ENCODE measurements around the gene ITPRIPL1.
"Not testable (repeated sequence)": the region's sequence is repeated elsewhere in the genome, so short reads cannot be mapped to it uniquely, and the experiment has no call there.

The ITPRIPL1 gene

GRCh38 chr2:96325041-96325883 lies at the start of gene ITPRIPL1:
Gene ITPRIPL1 (plus strand): TSS chr2:96325317. CDS start chr2:96325840, 523 bp downstream.
- peak within 1 kb of the TSS; percentile 89 for H3K27ac Mint-ChIP-seq

GRCh38 chr2:96276787-96277499 lies 48.2 kb upstream of the ITPRIPL1 start:
- Mint-ChIP-seq H3K36me3 (ENCODE audit: low read depth) (peaks cover 61% of the 10 kb centered on the region), H3K4me3 (no peak overlapping the region), H3K27me3 (no peaks in the 10 kb centered on the region), H3K9me3 (no peaks in the 10 kb centered on the region), H3K27ac (no peak overlapping the region), H3K4me1 (peaks cover 4% of the 10 kb centered on the region)
- DNase-seq (no peak), ATAC-seq (no peak)

More at GRCh38 chr2:96325041-96325883, at the start of gene ITPRIPL1:
- H3K27me3 Mint-ChIP-seq, result peaks cover 2% of the 10 kb centered on the region
- no peaks in the 10 kb centered on the region for H3K9me3 Mint-ChIP-seq
- peaks cover 38% of the 10 kb centered on the region for H3K36me3 Mint-ChIP-seq (ENCODE audit: low read depth)
- DNase-seq, result peak; percentile 60
- peak within 1 kb of the TSS; percentile 98 for H3K4me3 Mint-ChIP-seq
- H3K4me1 Mint-ChIP-seq, result peaks cover 68% of the 10 kb centered on the region
- ATAC-seq, result peak; percentile 18

GRCh38 chr2:96287273-96287856 lies 37.8 kb upstream of the ITPRIPL1 start:
- H3K4me3 Mint-ChIP-seq, result no peak overlapping the region
- ATAC-seq, result no peak

GRCh38 chr2:96291751-96292150 lies 33.4 kb upstream of the ITPRIPL1 start:
- Mint-ChIP-seq H3K27me3 (no peaks in the 10 kb centered on the region), H3K4me1 (no peaks in the 10 kb centered on the region), H3K4me3 (no peak overlapping the region), H3K27ac (no peak overlapping the region), H3K9me3 (no peaks in the 10 kb centered on the region), H3K36me3 (ENCODE audit: low read depth) (peaks cover 81% of the 10 kb centered on the region)
- DNase-seq (no peak), ATAC-seq (no peak)

More at GRCh38 chr2:96287273-96287856, 37.8 kb upstream of the ITPRIPL1 start:
- no peak for DNase-seq
- H3K36me3 Mint-ChIP-seq (ENCODE audit: low read depth), result peaks cover 74% of the 10 kb centered on the region
- H3K27ac Mint-ChIP-seq, result no peak overlapping the region
- no peaks in the 10 kb centered on the region for H3K9me3 Mint-ChIP-seq
- no peaks in the 10 kb centered on the region for H3K27me3 Mint-ChIP-seq
- H3K4me1 Mint-ChIP-seq, result no peaks in the 10 kb centered on the region

- H3K4me3 Mint-ChIP-seq, H3K27ac Mint-ChIP-seq, ATAC-seq, H3K4me1 Mint-ChIP-seq, H3K27me3 Mint-ChIP-seq, DNase-seq, H3K9me3 Mint-ChIP-seq: not testable (repeated sequence)
- peaks cover 81% of the 10 kb centered on the region for H3K36me3 Mint-ChIP-seq (ENCODE audit: low read depth)
These were observed 30.8 kb upstream of the ITPRIPL1 start for GRCh38 chr2:96294271-96294670.

- peaks cover 84% of the 10 kb centered on the region for H3K36me3 Mint-ChIP-seq (ENCODE audit: low read depth)
- no peaks in the 10 kb centered on the region for H3K9me3 Mint-ChIP-seq
- H3K4me1 Mint-ChIP-seq, result peaks cover 8% of the 10 kb centered on the region
- H3K4me3 Mint-ChIP-seq, result no peak overlapping the region
- DNase-seq (no peak), ATAC-seq (no peak)
- H3K27me3 Mint-ChIP-seq, result no peaks in the 10 kb centered on the region
- H3K27ac Mint-ChIP-seq, result no peak overlapping the region
These were observed 28.2 kb upstream of the ITPRIPL1 start for GRCh38 chr2:96296925-96297324.

GRCh38 chr2:96301865-96302264 lies 23.3 kb upstream of the ITPRIPL1 start:
- Mint-ChIP-seq H3K36me3 (ENCODE audit: low read depth) (peaks cover 72% of the 10 kb centered on the region), H3K9me3 (no peaks in the 10 kb centered on the region), H3K4me3 (no peak overlapping the region), H3K4me1 (peaks cover 47% of the 10 kb centered on the region), H3K27me3 (no peaks in the 10 kb centered on the region), H3K27ac (peak overlapping the region; percentile 21)
- DNase-seq (no peak), ATAC-seq (no peak)

GRCh38 chr2:96304606-96305005 lies 20.5 kb upstream of the ITPRIPL1 start:
- Mint-ChIP-seq H3K36me3 (ENCODE audit: low read depth) (peaks cover 46% of the 10 kb centered on the region), H3K27ac (peak overlapping the region; percentile 99), H3K9me3 (no peaks in the 10 kb centered on the region), H3K27me3 (no peaks in the 10 kb centered on the region), H3K4me1 (peaks cover 47% of the 10 kb centered on the region), H3K4me3 (peak overlapping the region; percentile 100)
- ATAC-seq, result no peak
- no peak for DNase-seq

- DNase-seq (peak; percentile 94), ATAC-seq (peak; percentile 97)
- Mint-ChIP-seq H3K27ac (peak within 1 kb of the TSS; percentile 99), H3K4me3 (peak within 1 kb of the TSS; percentile 100), H3K36me3 (ENCODE audit: low read depth) (peaks cover 42% of the 10 kb centered on the region), H3K9me3 (no peaks in the 10 kb centered on the region), H3K27me3 (no peaks in the 10 kb centered on the region), H3K4me1 (peaks cover 47% of the 10 kb centered on the region)
These were observed 19.8 kb upstream of the ITPRIPL1 start, which contains the start of gene SNRNP200 for GRCh38 chr2:96305091-96305978. Gene SNRNP200 (minus strand): TSS chr2:96305546. CDS start chr2:96305437, 109 bp downstream.

- peak; percentile 29 for DNase-seq
- no peaks in the 10 kb centered on the region for H3K9me3 Mint-ChIP-seq
- H3K36me3 Mint-ChIP-seq (ENCODE audit: low read depth), result peaks cover 39% of the 10 kb centered on the region
- peak overlapping the region; percentile 100 for H3K4me3 Mint-ChIP-seq
- H3K4me1 Mint-ChIP-seq, result peaks cover 47% of the 10 kb centered on the region
- ATAC-seq, result no peak
- peak overlapping the region; percentile 99 for H3K27ac Mint-ChIP-seq
- H3K27me3 Mint-ChIP-seq, result no peaks in the 10 kb centered on the region
These were observed 19.2 kb upstream of the ITPRIPL1 start for GRCh38 chr2:96305979-96306308.

- peak overlapping the region; percentile 99 for H3K27ac Mint-ChIP-seq
- H3K27me3 Mint-ChIP-seq, result no peaks in the 10 kb centered on the region
- peak overlapping the region; percentile 100 for H3K4me3 Mint-ChIP-seq
- peaks cover 44% of the 10 kb centered on the region for H3K4me1 Mint-ChIP-seq
- no peaks in the 10 kb centered on the region for H3K9me3 Mint-ChIP-seq
- DNase-seq (no peak), ATAC-seq (no peak)
- H3K36me3 Mint-ChIP-seq (ENCODE audit: low read depth), result peaks cover 35% of the 10 kb centered on the region
These were observed 18.7 kb upstream of the ITPRIPL1 start for GRCh38 chr2:96306370-96306769.

GRCh38 chr2:96308248-96308647 lies 16.9 kb upstream of the ITPRIPL1 start:
- Mint-ChIP-seq H3K9me3 (no peaks in the 10 kb centered on the region), H3K36me3 (ENCODE audit: low read depth) (peaks cover 17% of the 10 kb centered on the region), H3K27ac (no peak overlapping the region)

GRCh38 chr2:96315005-96315399 lies 10.1 kb upstream of the ITPRIPL1 start:
- H3K36me3 Mint-ChIP-seq (ENCODE audit: low read depth), result peaks cover 9% of the 10 kb centered on the region

More at GRCh38 chr2:96308248-96308647, 16.9 kb upstream of the ITPRIPL1 start:
- DNase-seq (no peak), ATAC-seq (no peak)
- Mint-ChIP-seq H3K4me3 (no peak overlapping the region), H3K4me1 (peaks cover 33% of the 10 kb centered on the region), H3K27me3 (no peaks in the 10 kb centered on the region)

More at GRCh38 chr2:96315005-96315399, 10.1 kb upstream of the ITPRIPL1 start:
- no peaks in the 10 kb centered on the region for H3K27me3 Mint-ChIP-seq
- no peak for DNase-seq
- H3K9me3 Mint-ChIP-seq, result no peaks in the 10 kb centered on the region
- H3K4me1 Mint-ChIP-seq, result peaks cover 44% of the 10 kb centered on the region
- no peak for ATAC-seq
- H3K27ac Mint-ChIP-seq, result peak overlapping the region; percentile 69
- peak overlapping the region; percentile 34 for H3K4me3 Mint-ChIP-seq

All from activated naive CD8-positive, alpha-beta T cell treated with anti-CD3 and anti-CD28 coated beads, Interleukin-2, amount 50 U/mL, for 24 hours (primary cell).